ENCODE measurements around the gene ANKRD65. TPM values are rescaled to one million over a fixed set of nuclear protein-coding genes. Genes with fewer than 3 reads are reported as not detected.
"Not testable (repeated sequence)": the region's sequence is repeated elsewhere in the genome, so short reads cannot be mapped to it uniquely, and the experiment has no call there.

ANKRD65 gene
- total RNA-seq, 2 experiments from 2014 or later, result not detected

- CTCF ChIA-PET, result interaction anchor here (0.7 to 1.3 kb wide), 2 partner anchors 8 to 17 kb away, joined by 3 read pairs; partner anchors contain the start of gene ATAD3C
- Mint-ChIP-seq H3K27me3 (ENCODE audit: low read depth) (peaks cover 27% of the 10 kb centered on the region), H3K27ac (peak overlapping the region; percentile 46), H3K36me3 (ENCODE audit: low read depth) (no peaks in the 10 kb centered on the region), H3K4me3 (peak overlapping the region; percentile 41), H3K9me3 (no peaks in the 10 kb centered on the region), H3K4me1 (ENCODE audit: low read depth) (peaks cover 14% of the 10 kb centered on the region)
- peak; percentile 24 for DNase-seq
- intact Hi-C loops (cut with micrococcal nuclease), result no loop called here
These were observed 12.1 kb upstream of the ANKRD65 start for GRCh38 chr1:1432951-1433803.

GRCh38 chr1:1432274-1432950, 11.3 kb upstream of the ANKRD65 start:
- intact Hi-C loops (cut with micrococcal nuclease), result no loop called here
- no peak for DNase-seq
- Mint-ChIP-seq H3K4me1 (ENCODE audit: low read depth) (peaks cover 14% of the 10 kb centered on the region), H3K27me3 (ENCODE audit: low read depth) (peaks cover 27% of the 10 kb centered on the region), H3K9me3 (no peaks in the 10 kb centered on the region), H3K27ac (no peak overlapping the region), H3K36me3 (ENCODE audit: low read depth) (no peaks in the 10 kb centered on the region), H3K4me3 (no peak overlapping the region)
- CTCF ChIA-PET, result interaction anchor here (0.7 kb wide), 1 partner anchor 9 kb away, joined by 3 read pairs; no protein-coding TSS in a partner anchor

DNA sequence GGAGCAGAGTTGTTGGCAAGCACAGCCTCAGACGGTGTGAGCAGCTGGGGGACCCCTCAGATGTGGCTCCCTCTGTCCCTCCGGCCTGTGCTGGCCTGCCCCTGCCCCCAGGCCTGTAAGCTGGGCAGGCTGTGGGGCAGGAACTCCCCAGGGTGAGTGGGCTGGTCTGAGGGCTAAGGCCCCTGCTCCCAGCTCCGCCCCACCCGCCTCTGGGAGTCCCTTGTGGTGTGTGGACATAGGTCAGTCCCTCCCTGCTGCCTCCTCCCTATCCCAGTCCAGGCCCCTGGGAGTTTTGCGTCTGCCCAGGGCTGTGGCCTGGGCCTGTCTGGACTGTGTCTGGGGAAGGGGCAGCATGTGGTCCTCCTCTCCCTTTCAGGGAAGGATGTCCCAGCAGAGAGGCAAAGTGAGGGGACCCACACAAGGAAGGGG, 10.8 kb upstream of the ANKRD65 start:
- Mint-ChIP-seq H3K4me3 (no peak overlapping the region), H3K36me3 (ENCODE audit: low read depth) (no peaks in the 10 kb centered on the region), H3K27me3 (ENCODE audit: low read depth) (peaks cover 27% of the 10 kb centered on the region), H3K27ac (no peak overlapping the region), H3K4me1 (ENCODE audit: low read depth) (peaks cover 14% of the 10 kb centered on the region), H3K9me3 (no peaks in the 10 kb centered on the region)
- intact Hi-C loops (cut with micrococcal nuclease), result no loop called here
- no peak for DNase-seq
- CTCF ChIA-PET, result no interaction called here

DNA sequence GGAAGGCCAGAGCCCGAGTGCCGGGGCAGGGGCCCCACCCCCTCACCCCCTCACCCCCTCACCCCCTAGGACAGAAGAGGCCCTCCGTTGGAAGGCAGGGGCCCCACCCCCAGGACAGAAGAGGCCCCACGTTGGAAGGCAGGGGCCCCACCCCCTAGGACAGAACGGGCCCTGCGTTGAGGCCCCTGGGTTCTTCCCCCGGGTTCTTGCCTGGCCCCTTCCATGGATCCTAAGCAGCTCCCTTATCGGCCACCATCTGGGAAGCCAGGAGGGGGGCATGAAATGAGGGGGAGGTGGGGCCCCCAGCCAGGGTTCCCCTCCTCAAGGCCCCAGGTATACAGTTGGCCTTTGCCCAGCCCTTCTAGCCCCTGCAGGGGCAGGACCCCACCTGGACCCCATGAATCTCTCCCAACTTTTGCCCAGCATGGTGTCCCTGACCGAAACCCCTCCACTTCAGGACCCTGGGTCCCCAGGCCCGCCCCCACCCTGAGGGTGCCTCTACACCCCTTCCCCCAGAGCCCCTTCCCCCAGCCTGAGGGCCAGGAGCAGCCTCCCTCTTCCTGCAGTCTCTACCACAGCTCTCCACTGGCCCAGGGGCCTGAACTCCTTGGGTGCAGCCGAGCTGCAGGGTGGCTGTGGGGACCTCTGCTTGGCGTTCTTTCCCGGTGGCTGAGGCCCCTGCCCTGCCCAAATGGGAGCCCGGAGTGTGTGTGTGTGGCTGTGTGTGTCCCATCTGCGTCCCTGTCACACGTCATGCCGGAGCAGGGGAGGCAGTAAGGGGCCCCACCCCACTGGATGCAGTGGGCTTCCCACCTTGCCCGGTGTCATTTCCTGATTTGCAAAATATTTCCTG, 10.1 kb upstream of the ANKRD65 start:
- no peaks in the 10 kb centered on the region for H3K36me3 Mint-ChIP-seq (ENCODE audit: low read depth)

DNA sequence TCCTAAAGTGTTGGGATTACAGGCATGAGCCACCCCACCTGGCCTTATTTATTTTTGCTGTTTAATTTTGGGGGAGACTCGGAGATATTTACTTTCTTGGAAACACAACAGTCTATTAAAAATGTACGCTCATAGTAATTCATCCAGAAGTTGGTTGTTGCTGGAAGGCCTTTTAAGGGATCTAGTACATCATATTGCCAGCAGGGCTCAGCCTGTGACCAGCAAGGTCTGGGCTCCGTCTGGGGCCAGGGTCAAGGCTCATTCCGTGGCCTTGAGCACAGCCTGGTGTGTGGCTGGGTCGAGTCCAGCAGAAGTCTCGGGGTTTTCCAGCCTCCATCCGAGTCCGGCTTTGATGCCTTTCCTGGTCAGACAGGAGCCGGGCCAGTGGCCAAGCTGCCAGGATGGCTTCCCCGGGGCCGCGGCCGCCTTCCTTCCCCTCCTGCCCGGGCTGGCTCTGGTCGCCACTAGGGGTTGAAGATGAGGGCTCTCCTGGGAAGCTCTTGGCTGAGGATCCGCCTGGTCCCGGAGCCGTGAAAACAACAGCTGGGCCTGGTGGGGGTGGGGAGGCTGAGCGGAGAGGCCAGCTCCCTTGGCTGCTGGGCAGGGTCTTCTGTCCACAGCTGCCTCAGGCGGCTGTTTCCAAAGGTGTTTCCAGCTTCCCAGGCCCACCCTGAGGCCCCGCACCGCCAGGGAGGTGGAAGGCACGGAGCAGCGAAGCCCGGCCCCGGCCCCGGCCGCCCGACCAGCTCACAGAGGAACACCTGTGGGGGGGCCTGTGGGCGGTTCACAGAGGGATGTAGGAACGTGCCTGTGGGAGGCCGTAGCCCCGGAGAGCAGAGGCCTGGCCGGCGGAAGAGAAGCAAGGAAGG, 9.3 kb upstream of the ANKRD65 start:
- Mint-ChIP-seq H3K36me3 (ENCODE audit: low read depth) (no peaks in the 10 kb centered on the region), H3K27ac (no peak overlapping the region), H3K27me3 (ENCODE audit: low read depth) (peaks cover 27% of the 10 kb centered on the region), H3K4me3 (no peak overlapping the region), H3K4me1 (ENCODE audit: low read depth) (peaks cover 13% of the 10 kb centered on the region), H3K9me3 (no peaks in the 10 kb centered on the region)
- DNase-seq, result no peak
- intact Hi-C loops (cut with micrococcal nuclease), result no loop called here
- CTCF ChIA-PET, result interaction anchor here (2.4 kb wide), 1 partner anchor 11 kb away, joined by 11 read pairs; no protein-coding TSS in a partner anchor

More for the DNA sequence above, 10.1 kb upstream of the ANKRD65 start:
- peaks cover 26% of the 10 kb centered on the region for H3K27me3 Mint-ChIP-seq (ENCODE audit: low read depth)
- no peaks in the 10 kb centered on the region for H3K9me3 Mint-ChIP-seq
- no peak overlapping the region for H3K27ac Mint-ChIP-seq
- no peak for DNase-seq
- intact Hi-C loops (cut with micrococcal nuclease), result no loop called here
- no peak overlapping the region for H3K4me3 Mint-ChIP-seq
- CTCF ChIA-PET, result no interaction called here
- H3K4me1 Mint-ChIP-seq (ENCODE audit: low read depth), result peaks cover 13% of the 10 kb centered on the region

- H3K9me3 Mint-ChIP-seq, result no peaks in the 10 kb centered on the region
- no peak overlapping the region for H3K4me3 Mint-ChIP-seq
- CTCF ChIA-PET, result interaction anchor here (2.4 kb wide), 1 partner anchor 11 kb away, joined by 11 read pairs; no protein-coding TSS in a partner anchor
- intact Hi-C loops (cut with micrococcal nuclease), result no loop called here
- no peak overlapping the region for H3K27ac Mint-ChIP-seq
- DNase-seq, result no peak
- peaks cover 8% of the 10 kb centered on the region for H3K4me1 Mint-ChIP-seq (ENCODE audit: low read depth)
- peaks cover 28% of the 10 kb centered on the region for H3K27me3 Mint-ChIP-seq (ENCODE audit: low read depth)
- no peaks in the 10 kb centered on the region for H3K36me3 Mint-ChIP-seq (ENCODE audit: low read depth)
These were observed 8.6 kb upstream of the ANKRD65 start for GRCh38 chr1:1429671-1430073.

DNA sequence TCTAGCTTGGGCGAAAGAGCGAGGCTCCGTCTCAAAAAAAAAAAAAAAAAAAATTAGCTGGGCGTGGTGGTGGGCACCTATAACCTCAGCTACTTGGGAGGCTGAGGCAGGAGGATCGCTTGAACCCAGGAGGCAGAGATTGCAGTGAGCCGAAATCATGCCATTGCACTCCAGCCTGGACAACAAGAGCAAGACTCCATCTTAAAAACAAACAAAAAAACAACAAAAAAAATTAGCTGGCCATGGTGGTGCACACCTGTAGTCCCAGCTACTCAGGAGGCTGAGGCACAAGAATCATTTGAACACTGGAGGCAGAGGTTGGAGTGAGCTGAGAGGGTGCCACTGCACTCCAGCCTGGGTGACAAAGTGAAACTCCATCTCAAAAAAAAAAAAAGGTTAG, 7.9 kb upstream of the ANKRD65 start:
- H3K9me3 Mint-ChIP-seq; H3K27ac Mint-ChIP-seq; H3K4me1 Mint-ChIP-seq (ENCODE audit: low read depth); DNase-seq; H3K36me3 Mint-ChIP-seq (ENCODE audit: low read depth); H3K4me3 Mint-ChIP-seq; intact Hi-C loops (cut with micrococcal nuclease): not testable (repeated sequence)
- peaks cover 30% of the 10 kb centered on the region for H3K27me3 Mint-ChIP-seq (ENCODE audit: low read depth)
- CTCF ChIA-PET, result interaction anchor here (2.4 kb wide), 1 partner anchor 12 kb away, joined by 11 read pairs; no protein-coding TSS in a partner anchor

DNA sequence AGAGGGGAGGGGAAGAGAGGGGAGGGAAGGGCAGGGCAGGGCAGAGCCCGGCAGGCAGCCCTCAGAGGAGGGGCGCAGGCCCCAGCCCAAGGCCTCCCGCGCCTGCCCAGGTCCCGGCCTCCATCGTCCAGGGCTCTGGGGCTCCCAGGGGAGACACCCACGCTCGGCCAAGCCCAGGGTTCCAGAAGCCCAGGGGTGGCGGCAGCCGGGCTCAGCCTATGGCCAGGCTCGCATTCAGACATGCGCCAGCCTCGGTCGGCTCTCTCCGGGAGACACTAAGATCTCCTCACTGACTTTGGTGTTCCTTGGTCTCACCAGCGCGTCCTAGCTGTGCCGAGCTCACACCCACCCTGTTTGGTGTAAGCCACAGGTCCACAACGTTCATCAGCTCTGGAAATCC, 7.1 kb upstream of the ANKRD65 start:
- Mint-ChIP-seq H3K4me1 (ENCODE audit: low read depth) (peaks cover 6% of the 10 kb centered on the region), H3K9me3 (no peaks in the 10 kb centered on the region), H3K27ac (no peak overlapping the region), H3K4me3 (no peak overlapping the region), H3K36me3 (ENCODE audit: low read depth) (no peaks in the 10 kb centered on the region), H3K27me3 (ENCODE audit: low read depth) (peaks cover 30% of the 10 kb centered on the region)
- no peak for DNase-seq
- CTCF ChIA-PET, result interaction anchor here (2.4 kb wide), 1 partner anchor 13 kb away, joined by 11 read pairs; no protein-coding TSS in a partner anchor
- intact Hi-C loops (cut with micrococcal nuclease), result no loop called here

GRCh38 chr1:1427820-1428148, 6.7 kb upstream of the ANKRD65 start:
- H3K36me3 Mint-ChIP-seq (ENCODE audit: low read depth), result no peaks in the 10 kb centered on the region
- intact Hi-C loops (cut with micrococcal nuclease), result no loop called here
- H3K9me3 Mint-ChIP-seq, result no peaks in the 10 kb centered on the region
- H3K27me3 Mint-ChIP-seq (ENCODE audit: low read depth), result peaks cover 31% of the 10 kb centered on the region
- CTCF ChIA-PET, result interaction anchor here (2.4 kb wide), 1 partner anchor 13 kb away, joined by 11 read pairs; no protein-coding TSS in a partner anchor
- peaks cover 6% of the 10 kb centered on the region for H3K4me1 Mint-ChIP-seq (ENCODE audit: low read depth)
- H3K27ac Mint-ChIP-seq, result no peak overlapping the region
- H3K4me3 Mint-ChIP-seq, result no peak overlapping the region
- no peak for DNase-seq

DNA sequence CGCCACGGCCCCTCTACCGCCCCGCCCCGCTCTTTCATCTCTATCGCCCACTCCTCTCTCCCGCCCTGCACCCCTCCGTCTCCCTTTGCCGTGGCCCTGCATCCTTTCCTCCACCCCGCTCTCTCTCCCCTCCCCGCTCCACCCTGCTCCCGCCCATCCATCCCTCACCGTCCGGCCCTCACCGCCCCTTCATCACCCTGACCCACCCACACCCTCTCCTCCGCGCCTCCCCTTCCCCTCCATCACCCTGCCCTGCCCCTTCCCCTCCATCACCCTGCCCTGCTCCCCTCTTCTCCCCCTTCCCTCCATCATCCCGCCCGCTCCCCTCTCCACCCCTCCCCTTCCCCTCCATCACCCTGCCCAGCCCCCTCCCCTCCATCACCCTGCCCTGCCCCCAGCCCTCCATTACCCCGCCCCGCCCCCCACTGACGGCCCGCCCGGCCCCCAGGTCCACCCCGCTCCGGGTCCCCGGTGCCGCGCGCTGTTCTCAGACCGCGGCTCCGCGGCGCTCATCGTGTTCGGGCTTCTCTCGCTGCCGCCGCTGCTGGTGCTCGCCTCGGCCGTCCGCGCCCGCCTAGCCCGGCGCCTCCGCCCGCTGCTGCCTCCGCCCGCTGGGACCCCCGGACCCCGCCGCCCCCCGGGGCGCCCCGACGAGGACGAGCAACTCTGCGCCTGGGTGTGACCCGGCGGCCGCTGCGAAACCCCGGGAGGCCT, 6.2 kb upstream of the ANKRD65 start:
- CTCF ChIA-PET, result no interaction called here
- H3K27me3 Mint-ChIP-seq (ENCODE audit: low read depth), result peaks cover 32% of the 10 kb centered on the region

GRCh38 chr1:1426496-1427105, 5.5 kb upstream of the ANKRD65 start:
- DNase-seq, result no peak
- H3K4me1 Mint-ChIP-seq (ENCODE audit: low read depth), result peaks cover 6% of the 10 kb centered on the region
- peaks cover 35% of the 10 kb centered on the region for H3K27me3 Mint-ChIP-seq (ENCODE audit: low read depth)
- CTCF ChIA-PET, result no interaction called here
- no peaks in the 10 kb centered on the region for H3K9me3 Mint-ChIP-seq
- no peaks in the 10 kb centered on the region for H3K36me3 Mint-ChIP-seq (ENCODE audit: low read depth)
- H3K27ac Mint-ChIP-seq, result no peak overlapping the region
- no peak overlapping the region for H3K4me3 Mint-ChIP-seq
- intact Hi-C loops (cut with micrococcal nuclease), result no loop called here

More for the DNA sequence above, 6.2 kb upstream of the ANKRD65 start:
- H3K36me3 Mint-ChIP-seq (ENCODE audit: low read depth), result no peaks in the 10 kb centered on the region
- H3K4me1 Mint-ChIP-seq (ENCODE audit: low read depth), result peaks cover 6% of the 10 kb centered on the region
- no peak overlapping the region for H3K27ac Mint-ChIP-seq
- no peak for DNase-seq
- H3K4me3 Mint-ChIP-seq, result no peak overlapping the region
- H3K9me3 Mint-ChIP-seq, result no peaks in the 10 kb centered on the region
- intact Hi-C loops (cut with micrococcal nuclease), result no loop called here
